ENCODE results near the gene PCGF3.
"Not testable (repeated sequence)": the region's sequence is repeated elsewhere in the genome, so short reads cannot be mapped to it uniquely, and the experiment has no call there.

- TF ChIP-seq POLR2AphosphoS5, CTCF, POLR2A (IDR thresholded peaks at IDR 0.05): not testable (repeated sequence)
Observed at GRCh38 chr4:775485-775884, 69.9 kb downstream of the PCGF3 start.
